ENCODE results near the gene ATP9A.
"Not testable (repeated sequence)": the region's sequence is repeated elsewhere in the genome, so short reads cannot be mapped to it uniquely, and the experiment has no call there.

- TF ChIP-seq POLR2AphosphoS5 (IDR thresholded peaks at IDR 0.05; ENCODE audit: low read depth); CTCF (IDR thresholded peaks at IDR 0.05; ENCODE audit: insufficient read depth, low read length); GABPA (IDR thresholded peaks at IDR 0.05; ENCODE audit: low read depth); SPI1 (IDR thresholded peaks at IDR 0.05; ENCODE audit: borderline replicate concordance, low read depth): not testable (repeated sequence)
- TF ChIP-seq, protein P1, sequence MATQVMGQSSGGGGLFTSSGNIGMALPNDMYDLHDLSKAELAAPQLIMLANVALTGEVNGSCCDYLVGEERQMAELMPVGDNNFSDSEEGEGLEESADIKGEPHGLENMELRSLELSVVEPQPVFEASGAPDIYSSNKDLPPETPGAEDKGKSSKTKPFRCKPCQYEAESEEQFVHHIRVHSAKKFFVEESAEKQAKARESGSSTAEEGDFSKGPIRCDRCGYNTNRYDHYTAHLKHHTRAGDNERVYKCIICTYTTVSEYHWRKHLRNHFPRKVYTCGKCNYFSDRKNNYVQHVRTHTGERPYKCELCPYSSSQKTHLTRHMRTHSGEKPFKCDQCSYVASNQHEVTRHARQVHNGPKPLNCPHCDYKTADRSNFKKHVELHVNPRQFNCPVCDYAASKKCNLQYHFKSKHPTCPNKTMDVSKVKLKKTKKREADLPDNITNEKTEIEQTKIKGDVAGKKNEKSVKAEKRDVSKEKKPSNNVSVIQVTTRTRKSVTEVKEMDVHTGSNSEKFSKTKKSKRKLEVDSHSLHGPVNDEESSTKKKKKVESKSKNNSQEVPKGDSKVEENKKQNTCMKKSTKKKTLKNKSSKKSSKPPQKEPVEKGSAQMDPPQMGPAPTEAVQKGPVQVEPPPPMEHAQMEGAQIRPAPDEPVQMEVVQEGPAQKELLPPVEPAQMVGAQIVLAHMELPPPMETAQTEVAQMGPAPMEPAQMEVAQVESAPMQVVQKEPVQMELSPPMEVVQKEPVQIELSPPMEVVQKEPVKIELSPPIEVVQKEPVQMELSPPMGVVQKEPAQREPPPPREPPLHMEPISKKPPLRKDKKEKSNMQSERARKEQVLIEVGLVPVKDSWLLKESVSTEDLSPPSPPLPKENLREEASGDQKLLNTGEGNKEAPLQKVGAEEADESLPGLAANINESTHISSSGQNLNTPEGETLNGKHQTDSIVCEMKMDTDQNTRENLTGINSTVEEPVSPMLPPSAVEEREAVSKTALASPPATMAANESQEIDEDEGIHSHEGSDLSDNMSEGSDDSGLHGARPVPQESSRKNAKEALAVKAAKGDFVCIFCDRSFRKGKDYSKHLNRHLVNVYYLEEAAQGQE (IDR thresholded peaks at IDR 0.05; ENCODE audit: insufficient replicate concordance, low read depth), result not testable (repeated sequence)
Observed at GRCh38 chr20:51753220-51753619, 15.0 kb downstream of the ATP9A start.

All from HL-60 (cell line).